GM23338 (cell line): ENCODE data around the gene ZBTB7C. TPM values are rescaled to one million over a fixed set of nuclear protein-coding genes. Genes with fewer than 3 reads are reported as not detected.

Source experiments
- ATAC-seq: fragments of 200-7000 bp; cut with Tn5 transposase; 3 replicates; pipeline ENCODE4 v1.9.1; 2020
- DNase-seq: peaks from one replicate; pipeline ENCODE4 v3.0.0-alpha.2; 2015; ENCODE audit warnings: low spot score
- H2AFZ ChIP-seq: fragments of 200-600 bp; sonication (generic); 2 replicates; pipeline ENCODE4 v1.8.0; 2016; ENCODE audit warnings: antibody characterized with exemption, mild to moderate bottlenecking, moderate library complexity
- H3F3A ChIP-seq: fragments of 200-600 bp; sonication (generic); replicated peaks from 2 replicates; pipeline ENCODE4 v1.8.0; 2017; ENCODE audit warnings: antibody characterized with exemption, mixed run types, low read depth
- H3K27ac ChIP-seq: fragments of 200-600 bp; sonication (generic); 2 replicates; pipeline ENCODE4 v1.6.1; 2016; ENCODE audit warnings: low read depth
- H3K27me3 ChIP-seq: fragments of 200-600 bp; sonication (generic); 2 replicates; pipeline ENCODE4 v1.8.0; 2016; ENCODE audit warnings: mild to moderate bottlenecking, mixed run types, moderate library complexity; ENCODE audit not compliant: insufficient read depth
- H3K36me3 ChIP-seq: fragments of 200-600 bp; sonication (generic); 2 replicates; pipeline ENCODE4 v1.8.0; 2016; ENCODE audit warnings: mild to moderate bottlenecking; ENCODE audit not compliant: insufficient read depth
- H3K4me1 ChIP-seq: fragments of 200-600 bp; sonication (generic); 2 replicates; pipeline ENCODE4 v1.8.0; 2016; ENCODE audit warnings: mild to moderate bottlenecking, moderate library complexity; ENCODE audit not compliant: insufficient read depth
- H3K4me2 ChIP-seq: fragments of 200-600 bp; sonication (generic); 2 replicates; pipeline ENCODE4 v1.7.1; 2017; ENCODE audit warnings: mixed run types
- H3K4me3 ChIP-seq: fragments of 200-600 bp; sonication (generic); 2 replicates; pipeline ENCODE4 v1.6.1; 2016; ENCODE audit warnings: mixed run types
- H3K79me2 ChIP-seq: fragments of 200-600 bp; sonication (generic); replicated peaks from 2 replicates; pipeline ENCODE4 v1.8.0; 2017; ENCODE audit warnings: mild to moderate bottlenecking; ENCODE audit not compliant: insufficient read depth
- H3K9me2 ChIP-seq: fragments of 200-600 bp; sonication (generic); 2 replicates; pipeline ENCODE4 v1.8.0; 2017; ENCODE audit not compliant: insufficient read depth
- H4K20me1 ChIP-seq: fragments of 200-600 bp; sonication (generic); replicated peaks from 2 replicates; pipeline ENCODE4 v1.8.0; 2017; ENCODE audit warnings: mild to moderate bottlenecking; ENCODE audit not compliant: insufficient read depth
- H3K27ac Mint-ChIP-seq: 2 replicates; pipeline ENCODE4 v1.8.0; 2020; ENCODE audit warnings: inconsistent platforms, mild to moderate bottlenecking, moderate library complexity, mixed read lengths
- H3K27me3 Mint-ChIP-seq: 3 replicates; pipeline ENCODE4 v1.8.0; 2022; ENCODE audit warnings: low read depth, mild to moderate bottlenecking, moderate library complexity, mixed read lengths, inconsistent platforms; ENCODE audit not compliant: insufficient read depth, poor library complexity
- H3K36me3 Mint-ChIP-seq: 3 replicates; pipeline ENCODE4 v1.8.0; 2021; ENCODE audit warnings: low read depth, mild to moderate bottlenecking, inconsistent platforms, moderate library complexity, mixed read lengths
- H3K4me1 Mint-ChIP-seq: 3 replicates; pipeline ENCODE4 v1.8.0; 2020; ENCODE audit warnings: mild to moderate bottlenecking, inconsistent platforms, mixed read lengths
- H3K4me3 Mint-ChIP-seq: 3 replicates; pipeline ENCODE4 v1.8.0; 2021; ENCODE audit warnings: moderate library complexity, mild to moderate bottlenecking, inconsistent platforms, mixed read lengths
- H3K9me3 Mint-ChIP-seq: 3 replicates; pipeline ENCODE4 v1.8.0; 2020; ENCODE audit warnings: moderate library complexity, mild to moderate bottlenecking, inconsistent platforms, mixed read lengths
- CREB1 ChIP-seq: fragments of 250-450 bp; sonication (Bioruptor Pico); IDR thresholded peaks from 2 replicates; pipeline ENCODE4 v1.5.0; 2020; ENCODE audit warnings: low read depth, mild to moderate bottlenecking, moderate library complexity
- CTCF ChIP-seq, 2 experiments: fragments of 200-600 bp in 1 of 2; sonication (generic) in 1 of 2; conservative IDR thresholded peaks; 2 replicates each; pipeline versions ENCODE4 v1.5.1 to v1.6.1; 2016 to 2017; ENCODE audit warnings: antibody characterized with exemption in 2 of 2, low read depth in 2 of 2, mild to moderate bottlenecking in 2 of 2, moderate library complexity in 1 of 2
- ETS1 ChIP-seq: IDR thresholded peaks from 2 replicates; pipeline ENCODE4 v1.6.1; 2016; ENCODE audit warnings: antibody characterized with exemption
- EZH2 ChIP-seq: fragments of 200-600 bp; sonication (generic); IDR thresholded peaks from one replicate; pipeline ENCODE4 v1.8.0; 2017; ENCODE audit warnings: antibody characterized with exemption, mild to moderate bottlenecking, low read depth; ENCODE audit not compliant: unreplicated experiment
- EZH2phosphoT487 ChIP-seq: fragments of 200-600 bp; sonication (generic); IDR thresholded peaks from one replicate; pipeline ENCODE4 v1.8.1; 2018; ENCODE audit warnings: antibody characterized with exemption; ENCODE audit not compliant: unreplicated experiment
- JUNB ChIP-seq: IDR thresholded peaks from one replicate; pipeline ENCODE4 v1.6.1; 2016; ENCODE audit warnings: antibody characterized with exemption; ENCODE audit not compliant: unreplicated experiment
- NANOG ChIP-seq: IDR thresholded peaks from 2 replicates; pipeline ENCODE4 v1.6.1; 2016; ENCODE audit warnings: antibody characterized with exemption, borderline replicate concordance
- POLR2AphosphoS5 ChIP-seq: IDR thresholded peaks from 2 replicates; pipeline ENCODE4 v1.6.1; 2016; ENCODE audit warnings: antibody characterized with exemption, low read depth
- STAT1 ChIP-seq: IDR thresholded peaks from one replicate; pipeline ENCODE4 v1.6.1; 2016; ENCODE audit warnings: antibody characterized with exemption; ENCODE audit not compliant: unreplicated experiment
- ZNF114 ChIP-seq: fragments of 250-450 bp; sonication (Bioruptor Pico); IDR thresholded peaks from 2 replicates; pipeline ENCODE4 v1.5.0; 2020; ENCODE audit warnings: mild to moderate bottlenecking, moderate library complexity
- ZNF331 ChIP-seq: fragments of 250-450 bp; sonication (Bioruptor Pico); IDR thresholded peaks from 2 replicates; pipeline ENCODE4 v1.5.0; 2020; ENCODE audit warnings: low read depth, mild to moderate bottlenecking, moderate library complexity
- ZNF462 ChIP-seq: fragments of 250-450 bp; sonication (Bioruptor Pico); IDR thresholded peaks from 2 replicates; pipeline ENCODE4 v1.5.0; 2020; ENCODE audit warnings: mild to moderate bottlenecking, moderate library complexity
- polyA plus RNA-seq: library from polyadenylated mRNA; unstranded; fragments of >200 nt; fragmentation: Nextera tagmentation; extraction: Ambion mirVana; gene quantifications from 2 replicates; pipeline ENCODE4 v1.2.1, GENCODE V29; 2016
- total RNA-seq: library from RNA; depleted of rRNA; stranded (reverse); fragments of >200 nt; shearing (Covaris generic); gene quantifications from 2 replicates; pipeline ENCODE4 v1.2.3, GENCODE V29; 2014
- TF ChIP-seq, protein P1 (sequence below): IDR thresholded peaks from one replicate; pipeline ENCODE4 v1.6.1; 2018; ENCODE audit warnings: antibody characterized with exemption; ENCODE audit not compliant: unreplicated experiment

Gene ZBTB7C
- total and polyA plus RNA-seq, 2 experiments from 2014 or later = 0.03 to 0.14 TPM

- H4K20me1 ChIP-seq = no peaks in the 10 kb centered on the region
- no peaks in the 10 kb centered on the region for H3K36me3 Mint-ChIP-seq
- no peak overlapping the region for H2AFZ ChIP-seq
- H3K4me3 ChIP-seq = no peak overlapping the region
- DNase-seq (peak; percentile 46), ATAC-seq (peak; percentile 92)
- no peak overlapping the region for H3K27ac Mint-ChIP-seq
- H3K4me3 Mint-ChIP-seq = no peak overlapping the region
- no peak overlapping the region for H3K4me2 ChIP-seq
- H3K4me1 Mint-ChIP-seq = peaks cover 27% of the 10 kb centered on the region; the same call in 2 of the 3 replicates
- no peaks in the 10 kb centered on the region for H3F3A ChIP-seq
- H3K9me3 Mint-ChIP-seq = no peaks in the 10 kb centered on the region
- H3K36me3 ChIP-seq = no peaks in the 10 kb centered on the region
- peaks cover 24% of the 10 kb centered on the region for H3K4me1 ChIP-seq
- H3K27ac ChIP-seq = no peak overlapping the region
- H3K27me3 Mint-ChIP-seq = peaks cover 7% of the 10 kb centered on the region
- H3K27me3 ChIP-seq = no peaks in the 10 kb centered on the region
- TF ChIP-seq ETS1 (no peak), STAT1 (no peak), ZNF462 (CRISPR knock-in tag) (no peak), CTCF (conservative IDR thresholded peaks at IDR 0.05; ENCODE audit: low read depth in 2 of 2) (no peak), EZH2phosphoT487 (no peak), CREB1 (CRISPR knock-in tag) (no peak), JUNB (no peak), ZNF331 (no peak), POLR2AphosphoS5 (no peak), EZH2 (no peak), ZNF114 (CRISPR knock-in tag) (no peak), NANOG (no peak)
- TF ChIP-seq, protein P1, sequence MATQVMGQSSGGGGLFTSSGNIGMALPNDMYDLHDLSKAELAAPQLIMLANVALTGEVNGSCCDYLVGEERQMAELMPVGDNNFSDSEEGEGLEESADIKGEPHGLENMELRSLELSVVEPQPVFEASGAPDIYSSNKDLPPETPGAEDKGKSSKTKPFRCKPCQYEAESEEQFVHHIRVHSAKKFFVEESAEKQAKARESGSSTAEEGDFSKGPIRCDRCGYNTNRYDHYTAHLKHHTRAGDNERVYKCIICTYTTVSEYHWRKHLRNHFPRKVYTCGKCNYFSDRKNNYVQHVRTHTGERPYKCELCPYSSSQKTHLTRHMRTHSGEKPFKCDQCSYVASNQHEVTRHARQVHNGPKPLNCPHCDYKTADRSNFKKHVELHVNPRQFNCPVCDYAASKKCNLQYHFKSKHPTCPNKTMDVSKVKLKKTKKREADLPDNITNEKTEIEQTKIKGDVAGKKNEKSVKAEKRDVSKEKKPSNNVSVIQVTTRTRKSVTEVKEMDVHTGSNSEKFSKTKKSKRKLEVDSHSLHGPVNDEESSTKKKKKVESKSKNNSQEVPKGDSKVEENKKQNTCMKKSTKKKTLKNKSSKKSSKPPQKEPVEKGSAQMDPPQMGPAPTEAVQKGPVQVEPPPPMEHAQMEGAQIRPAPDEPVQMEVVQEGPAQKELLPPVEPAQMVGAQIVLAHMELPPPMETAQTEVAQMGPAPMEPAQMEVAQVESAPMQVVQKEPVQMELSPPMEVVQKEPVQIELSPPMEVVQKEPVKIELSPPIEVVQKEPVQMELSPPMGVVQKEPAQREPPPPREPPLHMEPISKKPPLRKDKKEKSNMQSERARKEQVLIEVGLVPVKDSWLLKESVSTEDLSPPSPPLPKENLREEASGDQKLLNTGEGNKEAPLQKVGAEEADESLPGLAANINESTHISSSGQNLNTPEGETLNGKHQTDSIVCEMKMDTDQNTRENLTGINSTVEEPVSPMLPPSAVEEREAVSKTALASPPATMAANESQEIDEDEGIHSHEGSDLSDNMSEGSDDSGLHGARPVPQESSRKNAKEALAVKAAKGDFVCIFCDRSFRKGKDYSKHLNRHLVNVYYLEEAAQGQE = no peak
- H3K79me2 ChIP-seq = no peaks in the 10 kb centered on the region
- no peaks in the 10 kb centered on the region for H3K9me2 ChIP-seq
Observed at GRCh38 chr18:48376406-48376805, 32.8 kb downstream of the ZBTB7C start.
